Islet precursor cell (in vitro differentiated cells): ENCODE measurements around the gene GALNT16.

ENCODE experiments used
- DNase-seq: peaks from one replicate; pipeline ENCODE4 v3.0.0-alpha.2; 2018

Gene GALNT16

GRCh38 chr14:69318241-69318640, 58.3 kb downstream of the GALNT16 start:
- DNase-seq: peak; percentile 41

GRCh38 chr14:69318901-69319475, 59.0 kb downstream of the GALNT16 start:
- peak; percentile 37 for DNase-seq

GRCh38 chr14:69319911-69320310, 60.0 kb downstream of the GALNT16 start:
- no peak for DNase-seq

GRCh38 chr14:69320581-69321365, 60.8 kb downstream of the GALNT16 start:
- DNase-seq: peak; percentile 45

GRCh38 chr14:69321601-69322330, 61.8 kb downstream of the GALNT16 start:
- peak; percentile 73 for DNase-seq

- peak; percentile 48 for DNase-seq
These were observed 63.5 kb downstream of the GALNT16 start for GRCh38 chr14:69323266-69323998.

GRCh38 chr14:69323999-69324282, 64.0 kb downstream of the GALNT16 start:
- no peak for DNase-seq

GRCh38 chr14:69324341-69324931, 64.5 kb downstream of the GALNT16 start:
- DNase-seq: peak; percentile 34

- DNase-seq: peak; percentile 3
These were observed 65.1 kb downstream of the GALNT16 start for GRCh38 chr14:69325086-69325485.

GRCh38 chr14:69325646-69326265, 65.8 kb downstream of the GALNT16 start:
- DNase-seq: peak; percentile 52

GRCh38 chr14:69326611-69327010, 66.7 kb downstream of the GALNT16 start:
- peak; percentile 27 for DNase-seq

GRCh38 chr14:69327507-69327906, 67.5 kb downstream of the GALNT16 start:
- peak; percentile 50 for DNase-seq

GRCh38 chr14:69328317-69328716, 68.4 kb downstream of the GALNT16 start:
- DNase-seq: peak; percentile 43

GRCh38 chr14:69328765-69329164, 68.8 kb downstream of the GALNT16 start:
- DNase-seq: peak; percentile 27

GRCh38 chr14:69331206-69331605, 71.2 kb downstream of the GALNT16 start:
- no peak for DNase-seq

GRCh38 chr14:69332782-69333395, 72.9 kb downstream of the GALNT16 start:
- peak; percentile 43 for DNase-seq

- DNase-seq: peak; percentile 69
These were observed 73.9 kb downstream of the GALNT16 start for GRCh38 chr14:69333791-69334337.

GRCh38 chr14:69334576-69334975, 74.6 kb downstream of the GALNT16 start:
- no peak for DNase-seq

GRCh38 chr14:69335371-69335771, 75.4 kb downstream of the GALNT16 start:
- DNase-seq: peak; percentile 92

GRCh38 chr14:69337984-69338383, 78.0 kb downstream of the GALNT16 start:
- no peak for DNase-seq

GRCh38 chr14:69339426-69339825, 79.5 kb downstream of the GALNT16 start:
- no peak for DNase-seq
